CD4-positive, alpha-beta T cell treated with Interleukin-15 for 4 hours (primary cell): ENCODE results near the gene OR2J1.
"Not testable (repeated sequence)": the region's sequence is repeated elsewhere in the genome, so short reads cannot be mapped to it uniquely, and the experiment has no call there.

Experiments used
- DNase-seq: peaks from one replicate; pipeline ENCODE4 v3.0.0-alpha.2; 2020; ENCODE audit warnings: low spot score

Gene OR2J1

DNA sequence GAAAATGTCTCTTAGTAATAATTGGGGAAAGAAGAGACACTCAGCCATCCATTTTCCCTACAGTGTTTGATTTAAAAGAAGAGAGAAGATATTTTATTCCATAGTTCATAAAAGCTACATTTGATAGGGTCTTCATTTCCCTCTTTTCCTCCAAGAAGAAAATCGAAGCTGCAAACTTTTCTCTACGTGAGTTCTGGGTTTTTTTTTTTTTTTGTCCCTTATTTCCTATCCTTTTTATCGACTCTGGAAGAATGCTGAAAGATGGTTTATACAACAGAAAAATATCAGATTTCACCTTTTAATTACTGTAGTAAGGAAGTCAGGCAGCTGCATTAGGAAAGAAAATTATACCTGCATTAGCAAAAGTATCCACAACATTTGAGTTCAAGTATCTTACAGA is at the start of gene OR2J1:
Gene OR2J1, plus strand, starts transcription at position 301 of the 400 bp plus-strand sequence. CDS start 1,453 bp downstream, outside the sequence.
- no peak for DNase-seq

DNA sequence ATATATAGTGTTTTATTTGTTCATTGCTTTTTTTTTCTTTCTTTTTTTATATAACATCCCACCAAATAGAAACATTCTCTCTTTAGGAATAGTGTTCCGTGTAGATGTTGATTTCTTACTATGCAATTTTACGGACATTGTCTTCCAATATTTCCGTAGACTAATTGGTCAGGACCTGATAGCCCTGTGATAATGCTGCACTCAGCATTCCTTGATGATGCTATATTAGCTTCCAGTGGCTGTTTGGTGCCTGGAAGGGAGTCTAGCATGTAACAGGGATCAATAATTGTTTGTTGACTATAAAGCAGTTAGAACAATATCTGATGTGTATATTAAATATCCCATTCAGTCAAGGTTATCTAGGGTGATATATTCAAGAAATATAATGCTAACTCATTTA is 47.6 kb upstream of the OR2J1 start:
- DNase-seq: no peak

DNA sequence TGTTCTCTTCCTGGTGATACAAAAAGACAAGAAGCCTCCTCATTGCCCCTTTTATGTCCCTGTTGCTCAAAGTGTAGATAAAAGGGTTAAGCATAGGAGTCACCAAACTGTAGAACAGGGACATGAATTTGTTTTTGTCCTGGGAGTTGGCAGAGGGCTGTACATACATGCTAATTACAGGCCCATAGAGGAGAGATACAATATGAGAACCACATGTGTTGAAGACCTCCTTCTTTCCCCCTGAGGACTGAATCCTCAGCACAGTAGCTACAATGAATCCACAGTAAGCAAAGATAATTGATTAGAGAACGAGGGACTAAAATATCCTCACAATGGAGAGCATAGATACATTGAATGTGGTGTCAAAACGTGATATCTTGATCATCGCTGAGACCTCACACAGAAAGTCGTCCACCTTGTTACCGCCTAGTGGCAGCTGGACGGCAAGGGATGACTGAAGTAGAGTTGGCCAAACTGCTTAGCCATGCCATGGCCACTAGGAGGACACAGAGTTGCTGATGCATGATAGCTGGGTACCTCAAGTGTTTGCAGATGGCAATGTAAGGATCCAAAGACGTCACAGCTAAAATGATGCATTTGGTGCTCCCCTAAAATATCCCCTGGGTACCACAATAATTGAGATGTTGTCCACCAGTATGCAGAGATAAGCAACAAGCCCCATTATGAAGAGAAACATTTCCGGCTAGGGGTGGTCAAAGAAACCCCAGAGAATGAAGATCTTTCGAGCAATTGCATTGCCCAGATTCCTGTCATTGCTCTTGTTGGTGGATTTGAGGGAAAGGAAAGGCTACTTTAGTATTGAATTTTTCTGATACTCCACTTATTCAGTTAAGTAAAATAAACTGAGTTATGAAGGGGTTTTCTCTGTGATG is 27.2 kb upstream of the OR2J1 start:
- no peak for DNase-seq

DNA sequence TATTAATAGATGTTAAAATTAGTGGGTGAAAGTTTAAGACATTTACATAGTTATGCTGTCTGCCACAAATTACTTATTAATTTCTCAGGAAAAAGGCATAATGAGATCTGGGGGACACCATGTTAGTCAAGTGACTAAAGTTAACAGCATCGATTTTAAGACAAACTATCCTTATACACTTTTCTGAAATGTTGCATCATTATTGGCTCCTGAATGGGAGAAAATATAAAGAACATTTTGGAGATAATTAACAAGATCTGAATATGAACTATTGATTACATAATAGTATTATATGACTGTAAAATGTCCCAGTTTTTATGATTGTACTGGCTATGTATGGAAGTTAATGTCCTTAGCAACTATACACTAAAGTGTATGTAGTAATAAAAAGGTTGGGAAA is 20.1 kb upstream of the OR2J1 start:
- no peak for DNase-seq

DNA sequence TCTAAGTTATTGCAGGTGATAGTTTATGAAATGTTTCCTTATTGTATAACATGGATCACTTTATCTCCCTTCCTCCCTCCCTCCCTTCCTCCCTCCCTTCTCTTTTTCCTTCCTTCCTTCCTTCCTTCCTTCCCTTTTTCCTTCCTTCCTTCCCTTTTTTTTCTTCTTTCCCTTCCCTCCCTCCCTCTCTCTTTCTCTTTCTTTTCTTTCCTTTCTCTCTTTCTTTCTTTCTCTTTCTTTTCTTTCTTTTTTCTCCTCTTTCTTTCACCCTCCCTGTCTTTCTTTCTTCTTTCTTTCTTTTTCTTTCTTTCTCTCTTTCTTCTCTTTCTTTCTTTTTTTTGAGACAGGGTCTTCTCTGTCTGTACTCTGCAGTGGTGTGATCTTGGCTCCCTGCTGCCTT is 18.0 kb upstream of the OR2J1 start:
- DNase-seq: no peak

DNA sequence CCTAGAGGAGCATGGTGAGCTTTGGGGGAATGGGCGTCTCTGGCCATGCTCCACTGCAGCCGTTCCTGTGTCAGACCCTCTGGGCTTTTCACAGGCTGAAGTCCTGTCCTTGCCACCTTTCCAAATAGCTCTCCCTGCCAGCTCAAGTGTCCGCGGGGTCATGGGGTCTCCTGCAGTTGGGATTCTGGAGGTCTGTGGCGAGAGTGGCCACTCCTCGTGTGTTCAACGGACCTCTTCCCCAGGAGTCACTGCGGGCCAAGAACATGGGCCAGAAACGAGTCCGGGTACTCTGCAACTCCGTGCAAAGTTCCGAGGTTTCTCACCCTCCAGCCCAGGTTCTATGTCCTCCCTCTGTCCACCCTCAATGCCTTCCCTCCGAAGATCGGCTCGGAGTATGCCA is 16.8 kb upstream of the OR2J1 start:
- DNase-seq: no peak

DNA sequence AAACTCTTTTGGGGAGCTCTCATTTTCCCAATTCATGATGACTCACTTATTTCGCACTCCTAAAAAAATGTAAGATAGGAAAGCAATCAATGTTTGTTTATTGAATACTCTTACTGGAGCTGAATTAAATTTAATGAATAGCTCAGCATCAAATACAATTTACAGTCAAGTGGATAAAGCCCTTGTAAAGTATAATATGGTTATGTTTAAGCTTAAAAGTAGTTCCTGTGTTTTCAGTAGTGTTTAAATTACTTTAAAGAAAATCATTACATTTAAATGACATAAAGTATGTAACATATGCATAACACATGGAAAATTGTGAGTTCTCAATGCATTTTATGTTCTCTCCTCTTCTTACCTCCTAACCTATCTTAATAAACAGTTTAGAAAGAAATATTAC is 12.1 kb upstream of the OR2J1 start, which contains the start of gene OR2B3:
Gene OR2B3, minus strand, starts transcription at position 101 of the 400 bp plus-strand sequence. Its CDS starts 65 bp downstream, at position 36.
- DNase-seq: no peak

DNA sequence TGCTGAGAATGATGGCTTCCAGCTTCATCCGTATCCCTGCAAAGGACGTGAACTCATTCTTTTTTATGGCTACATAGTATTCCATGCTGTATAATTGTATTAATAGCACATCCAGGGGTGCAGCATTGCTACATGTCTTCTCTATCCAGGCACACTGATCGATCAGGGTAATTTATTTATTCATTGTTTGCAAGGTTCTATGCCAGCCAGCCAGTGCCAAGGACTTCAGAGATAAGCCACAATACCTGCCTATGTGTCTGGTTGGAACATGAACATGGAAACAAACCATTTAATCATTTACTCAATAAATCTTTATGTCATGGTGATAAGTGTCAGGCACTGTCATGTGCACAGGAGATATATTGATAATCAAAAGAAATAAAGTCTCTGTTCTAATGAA is 6.3 kb upstream of the OR2J1 start:
- DNase-seq: no peak

DNA sequence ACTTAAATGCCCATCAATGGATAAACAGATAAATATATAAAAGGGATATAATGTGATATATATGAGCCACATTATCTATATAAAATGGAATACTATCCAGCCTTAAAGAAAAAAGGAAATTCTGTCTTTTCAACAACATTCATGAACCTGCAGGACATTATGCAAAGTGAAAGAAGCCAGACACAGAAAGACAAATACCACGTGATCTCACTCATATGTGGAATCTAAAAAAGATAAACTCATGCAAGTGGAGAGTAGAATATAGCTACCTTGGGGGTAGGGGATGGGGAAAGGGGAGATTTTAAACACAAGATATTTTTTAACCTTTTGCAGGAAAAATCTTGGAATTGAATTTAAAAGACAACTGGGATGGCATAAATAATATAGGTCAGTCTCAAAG is 1.5 kb upstream of the OR2J1 start:
- no peak for DNase-seq

DNA sequence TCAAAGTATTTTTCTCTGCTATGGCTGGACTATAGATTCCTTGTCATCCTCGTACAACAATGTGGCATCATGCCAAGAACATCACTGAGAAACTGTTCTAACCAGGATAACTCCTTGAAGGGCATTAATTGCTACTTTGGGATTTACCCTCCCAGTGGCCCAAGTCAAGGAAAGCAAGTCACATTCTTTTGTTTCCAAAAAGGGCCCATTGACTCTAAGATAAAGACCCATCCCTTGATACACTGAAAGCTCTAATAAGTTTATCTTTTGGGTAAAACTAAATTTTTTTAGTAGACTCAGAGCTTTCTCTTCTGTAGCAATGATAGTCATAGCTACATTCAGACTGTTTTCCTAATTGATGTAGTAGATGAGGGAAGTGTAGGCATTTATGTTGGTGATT is 8.5 kb downstream of the OR2J1 start, which contains the start of gene OR2J3:
Gene OR2J3, plus strand, starts transcription at position 301 of the 400 bp plus-strand sequence. CDS start 3,833 bp downstream, outside the sequence.
- DNase-seq: no peak

DNA sequence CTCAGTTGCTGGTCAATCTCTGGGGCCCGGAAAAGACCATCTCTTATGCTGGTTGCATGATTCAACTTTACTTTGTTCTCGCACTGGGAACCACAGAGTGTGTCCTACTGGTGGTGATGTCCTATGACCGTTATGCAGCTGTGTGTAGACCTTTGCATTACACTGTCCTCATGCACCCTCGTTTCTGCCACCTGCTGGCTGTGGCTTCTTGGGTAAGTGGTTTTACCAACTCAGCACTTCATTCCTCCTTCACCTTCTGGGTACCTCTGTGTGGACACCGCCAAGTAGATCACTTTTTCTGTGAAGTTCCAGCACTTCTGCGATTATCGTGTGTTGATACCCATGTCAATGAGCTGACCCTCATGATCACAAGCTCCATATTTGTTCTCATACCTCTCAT is 12.8 kb downstream of the OR2J1 start:
- no peak for DNase-seq

DNA sequence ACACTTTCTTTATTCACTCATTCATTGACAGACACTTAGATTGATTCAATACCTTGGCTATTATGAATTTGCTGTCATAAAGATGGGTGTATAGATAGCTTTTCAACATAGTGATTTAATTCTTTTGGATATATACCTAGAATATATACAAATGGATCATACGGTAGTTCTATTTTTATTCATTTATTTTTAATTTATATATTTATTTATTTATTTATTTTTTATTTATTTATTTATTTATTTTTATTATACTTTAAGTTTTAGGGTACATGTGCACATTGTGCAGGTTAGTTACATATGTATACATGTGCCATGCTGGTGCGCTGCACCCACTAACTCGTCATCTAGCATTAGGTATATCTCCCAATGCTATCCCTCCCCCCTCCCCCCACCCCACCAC is 15.7 kb downstream of the OR2J1 start:
- not testable (repeated sequence) for DNase-seq

DNA sequence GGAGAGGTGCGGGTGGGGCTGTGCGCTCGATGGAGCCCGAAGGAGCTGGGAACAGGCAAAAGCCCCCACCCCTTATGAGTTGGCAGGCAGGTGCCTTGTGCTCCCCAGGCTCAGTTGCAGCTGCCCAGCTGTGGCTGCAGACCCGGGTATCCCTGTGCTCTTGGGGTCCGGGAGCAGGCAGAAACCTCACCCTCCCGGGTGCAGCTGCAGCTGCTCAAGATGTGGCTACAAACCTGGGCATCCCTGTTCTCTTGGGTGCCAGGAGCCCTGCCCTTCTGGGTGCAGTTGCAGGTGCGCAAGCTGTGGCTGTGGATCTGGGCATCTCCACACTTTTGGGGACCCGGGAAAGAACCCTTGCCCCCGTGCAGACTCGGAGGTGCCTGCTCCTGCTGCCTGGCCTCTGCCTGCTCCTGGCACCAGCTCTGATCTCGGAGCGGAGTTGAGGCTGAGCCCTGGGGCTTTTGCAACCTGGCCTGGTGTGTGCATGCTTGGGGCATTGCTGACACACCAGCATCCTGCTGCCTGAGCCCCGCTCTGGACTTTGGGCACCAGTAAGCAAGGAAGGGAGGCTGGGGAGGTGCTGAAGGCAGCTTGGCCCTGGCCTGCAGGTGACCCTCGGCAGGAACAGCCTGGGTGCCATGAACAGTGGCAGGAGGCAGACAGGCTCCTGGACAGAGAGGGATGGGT is 30.2 kb downstream of the OR2J1 start:
- DNase-seq: no peak

DNA sequence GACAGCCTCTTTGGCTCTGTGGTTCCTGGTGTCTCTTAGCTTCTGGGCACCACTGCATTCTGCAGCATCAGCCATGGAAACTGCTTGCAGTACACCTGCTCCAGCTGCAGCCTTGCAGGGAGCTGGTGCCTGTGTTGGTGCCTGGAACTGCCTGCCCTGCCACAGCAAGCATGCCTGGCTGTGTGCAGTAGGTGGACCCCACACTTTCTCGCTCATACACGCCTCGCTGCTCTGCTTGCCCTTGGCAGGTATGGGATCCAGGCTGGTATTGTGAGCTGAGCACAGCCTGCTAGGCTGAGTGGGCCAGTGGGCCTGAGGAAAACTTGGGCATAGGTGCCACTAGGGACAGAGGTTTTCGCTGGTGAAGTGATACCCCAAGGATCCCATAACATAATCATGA is 31.4 kb downstream of the OR2J1 start:
- no peak for DNase-seq

DNA sequence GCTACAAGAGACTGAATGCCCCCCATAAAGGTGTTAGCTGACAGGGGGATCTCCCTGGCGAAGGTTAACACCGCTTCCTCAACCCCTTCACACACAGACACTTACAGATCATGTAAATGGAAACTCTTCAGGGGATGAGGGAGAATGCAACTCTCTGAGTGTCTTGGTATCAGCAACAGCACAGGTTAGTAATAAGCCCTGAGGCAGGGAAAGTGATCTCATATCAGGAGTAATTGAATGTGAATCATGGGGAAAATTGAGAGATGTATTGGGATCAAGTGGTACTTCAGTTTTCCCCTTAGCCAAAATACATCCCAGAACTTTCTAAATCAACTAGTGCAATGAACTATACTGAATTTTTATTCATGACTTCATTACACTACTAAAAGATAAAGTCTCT is 32.4 kb downstream of the OR2J1 start:
- no peak for DNase-seq

DNA sequence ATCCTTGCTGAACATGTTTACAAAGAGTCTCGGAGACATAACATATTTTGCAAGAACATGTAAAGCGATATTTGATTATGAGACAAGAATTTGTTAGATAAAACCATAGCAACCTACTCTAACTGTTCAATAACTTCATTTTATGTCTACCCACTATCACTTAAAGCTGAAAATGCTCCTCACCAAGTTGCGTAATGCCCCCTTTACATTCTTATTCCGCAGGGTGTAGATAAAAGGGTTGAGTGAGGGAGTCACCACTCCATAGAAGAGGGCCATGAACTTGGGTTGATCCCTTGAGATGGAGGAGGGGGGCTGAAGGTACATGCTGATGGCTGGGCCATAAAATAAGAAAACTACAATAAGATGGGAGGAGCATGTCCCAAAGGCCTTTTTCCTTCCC is 38.4 kb downstream of the OR2J1 start:
- DNase-seq: no peak

DNA sequence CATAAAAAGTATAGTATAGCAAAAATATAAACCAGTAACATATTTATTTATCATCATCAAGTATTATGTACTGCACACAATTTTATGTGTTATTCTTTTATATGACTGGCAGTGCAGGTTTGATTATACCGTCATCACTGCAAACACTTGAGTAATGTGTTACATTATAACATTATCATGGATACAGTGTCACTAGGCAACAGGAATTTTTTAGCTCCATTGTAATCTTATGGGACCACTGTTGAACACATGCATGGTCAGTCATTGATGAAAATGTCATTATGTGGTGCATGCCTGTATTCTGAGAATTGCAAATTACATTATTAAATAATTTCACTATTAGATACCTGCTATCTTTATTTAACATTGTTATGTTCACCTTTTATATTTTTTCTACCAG is 42.3 kb downstream of the OR2J1 start:
- DNase-seq: no peak

DNA sequence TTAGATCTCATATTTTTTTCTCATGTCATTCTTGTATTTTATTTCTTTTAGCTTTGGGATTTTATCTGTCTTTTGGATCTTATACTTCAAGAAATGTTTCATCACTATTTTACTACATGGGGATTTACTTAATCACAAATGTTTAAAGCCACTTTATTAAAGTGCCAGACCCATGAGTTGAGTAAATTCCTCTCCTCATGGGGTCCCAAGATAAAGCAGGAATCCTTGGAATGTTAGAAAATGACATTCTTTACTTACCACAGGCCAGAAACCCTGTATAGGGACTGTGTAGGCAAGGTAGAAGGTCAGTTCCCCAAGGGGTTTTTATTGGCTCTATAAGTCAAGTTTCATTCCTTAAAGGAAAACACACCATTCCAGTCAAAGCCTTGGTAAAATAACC is 43.0 kb downstream of the OR2J1 start:
- DNase-seq: no peak

DNA sequence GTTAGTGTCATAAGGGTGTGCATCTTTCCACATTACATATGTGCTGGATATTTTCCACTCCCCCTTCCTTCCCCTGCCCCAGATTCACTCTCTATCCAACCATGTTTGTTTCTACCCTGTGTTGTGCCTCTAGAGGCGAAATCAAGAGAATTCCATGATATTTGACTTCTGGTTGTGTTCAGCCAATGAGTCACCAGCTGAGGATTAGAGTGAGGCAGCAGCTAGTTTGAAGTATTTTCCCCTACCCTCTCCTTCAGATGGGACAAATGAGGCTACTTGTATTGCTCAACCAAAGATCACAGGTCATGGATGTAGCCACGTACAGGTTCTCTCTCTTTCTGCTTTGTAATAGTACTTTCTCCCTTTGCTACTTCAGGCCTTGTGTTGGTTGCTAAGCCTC is 46.9 kb downstream of the OR2J1 start:
- no peak for DNase-seq

DNA sequence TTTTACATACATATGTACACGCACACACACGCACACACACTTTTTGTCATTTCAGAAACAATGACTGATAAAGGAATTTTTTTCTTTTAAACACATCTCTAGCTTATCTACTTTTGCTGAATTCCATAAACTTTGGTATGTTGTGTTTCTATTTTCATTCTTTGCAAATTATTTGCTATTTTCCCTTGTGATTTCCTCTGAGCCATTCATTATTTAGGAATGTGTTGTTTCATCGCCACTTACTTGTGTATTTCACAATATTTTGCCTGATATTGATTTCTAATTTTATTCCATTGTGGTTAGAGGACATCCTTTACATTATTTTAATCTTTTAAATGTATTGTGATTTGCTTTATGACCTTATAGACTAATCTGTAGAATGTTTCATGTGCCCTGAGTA is 47.8 kb downstream of the OR2J1 start:
- DNase-seq: no peak

DNA sequence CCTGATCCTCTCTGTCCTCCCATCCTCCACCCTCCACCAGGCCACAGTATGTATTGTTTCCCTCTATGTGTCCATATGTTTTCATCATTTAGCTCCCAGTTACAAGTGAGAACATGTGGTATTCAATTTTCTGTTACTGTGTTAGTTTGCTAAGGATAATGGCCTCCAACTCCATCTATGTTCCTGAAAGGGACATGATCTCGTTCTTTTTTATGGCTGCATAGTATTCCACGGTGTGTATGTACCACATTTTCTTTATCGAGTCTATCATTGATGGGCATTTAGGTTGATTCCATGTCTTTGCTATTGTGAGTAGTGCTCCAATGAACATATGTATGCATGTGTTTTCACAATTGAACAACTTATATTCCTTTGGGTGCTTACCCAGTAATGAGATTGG is 50.2 kb downstream of the OR2J1 start:
- DNase-seq: not testable (repeated sequence)
